HG03103 (cell line): ENCODE results near the gene SEPTIN11.

Experiments
- ATAC-seq: cut with Tn5 transposase; IDR thresholded peaks from one replicate; pipeline ENCODE4 v1.9.1; 2021; ENCODE audit warnings: low read depth; ENCODE audit not compliant: unreplicated experiment

SEPTIN11 gene

GRCh38 chr4:76949276-76950051, at the start of gene SEPTIN11:
Gene SEPTIN11 (plus strand): TSS chr4:76949752. CDS start chr4:76949904, 152 bp downstream.
- ATAC-seq = peak; percentile 57

GRCh38 chr4:76902233-76902890, 47.2 kb upstream of the SEPTIN11 start:
- ATAC-seq = no peak

GRCh38 chr4:76904646-76905190, 44.8 kb upstream of the SEPTIN11 start:
- ATAC-seq = no peak

GRCh38 chr4:76905521-76905920, 44.0 kb upstream of the SEPTIN11 start:
- no peak for ATAC-seq

- ATAC-seq = no peak
Measured at GRCh38 chr4:76909711-76910110, 39.8 kb upstream of the SEPTIN11 start.

- no peak for ATAC-seq
Measured at GRCh38 chr4:76920715-76921114, 28.8 kb upstream of the SEPTIN11 start.

GRCh38 chr4:76923619-76924357, 25.8 kb upstream of the SEPTIN11 start:
- ATAC-seq = no peak

GRCh38 chr4:76926841-76927240, 22.7 kb upstream of the SEPTIN11 start:
- ATAC-seq = no peak

GRCh38 chr4:76930685-76931084, 18.9 kb upstream of the SEPTIN11 start:
- no peak for ATAC-seq

- no peak for ATAC-seq
Measured at GRCh38 chr4:76931087-76931486, 18.5 kb upstream of the SEPTIN11 start.

- ATAC-seq = no peak
Measured at GRCh38 chr4:76931576-76932276, 17.8 kb upstream of the SEPTIN11 start.

- no peak for ATAC-seq
Measured at GRCh38 chr4:76939184-76939583, 10.4 kb upstream of the SEPTIN11 start.

GRCh38 chr4:76943129-76943620, 6.4 kb upstream of the SEPTIN11 start:
- ATAC-seq = no peak

- ATAC-seq = no peak
Measured at GRCh38 chr4:76943790-76944189, 5.8 kb upstream of the SEPTIN11 start.

GRCh38 chr4:76947369-76947768, 2.2 kb upstream of the SEPTIN11 start:
- ATAC-seq = no peak

- ATAC-seq = peak; percentile 45
Measured at GRCh38 chr4:76948443-76949275, 893 bp upstream of the SEPTIN11 start.

- ATAC-seq = peak; percentile 18
Measured at GRCh38 chr4:76950052-76950955, 752 bp downstream of the SEPTIN11 start.

- no peak for ATAC-seq
Measured at GRCh38 chr4:76950956-76951671, 1.6 kb downstream of the SEPTIN11 start.
